Measurements from ENCODE around the gene ADK. TPM values are rescaled to one million over a fixed set of nuclear protein-coding genes. Genes with fewer than 3 reads are reported as not detected.

The ADK gene
- total and polyA plus RNA-seq, 2 of the 13 experiments (the other 11 are each of a cell fraction or from before 2014, with no cell fraction given): 48.6 to 79.1 TPM

- in situ Hi-C loops (cut with HindIII; ENCODE audit: extremely low pct_ligation_motif_present, low pct_unique_long_range_greater_than_20kb): no loop called here
- CTCF ChIA-PET (ENCODE audit: low intra/inter-chr PET ratio, low total read pairs): no interaction called here
- WGBS (ENCODE audit: low lambda C conversion rate): 99% methylated on average over 11 of the region's 11 CpGs
These were observed 16.8 kb upstream of the ADK start for GRCh38 chr10:74133923-74134820.

More at GRCh38 chr10:74133923-74134820, 16.8 kb upstream of the ADK start:
- peaks cover 16 to 57% of the 10 kb centered on the region in 2 experiments for H3K36me3 ChIP-seq (replicated peaks in 1 of 2; ENCODE audit: control insufficient read depth in 1 of 2, insufficient read depth in 2 of 2, low read length in 2 of 2)
- H3K4me1 ChIP-seq (ENCODE audit: insufficient read depth, low read length): no peaks in the 10 kb centered on the region
- ATAC-seq: no peak
- no peaks in the 10 kb centered on the region for H3K79me2 ChIP-seq (ENCODE audit: insufficient read depth, low read length)
- intact Hi-C loops (cut with micrococcal nuclease; ENCODE audit: unreplicated experiment): no loop called here
- DNase-seq (ENCODE audit: low spot score): no peak
- H2AFZ ChIP-seq (ENCODE audit: low read length): no peak overlapping the region
- H3K4me3 ChIP-seq (replicated peaks in 1 of 3; ENCODE audit: insufficient read depth in 1 of 3, low read depth in 2 of 3, low read length in 3 of 3): no peak overlapping the region
- TF ChIP-seq ZNF136 (CRISPR knock-in tag; IDR thresholded peaks at IDR 0.05; ENCODE audit: low read depth) (no peak), ZSCAN30 (CRISPR knock-in tag; IDR thresholded peaks at IDR 0.05) (no peak), SAFB2 (CRISPR knock-in tag; IDR thresholded peaks at IDR 0.05; ENCODE audit: borderline replicate concordance, low read depth) (no peak), FUBP1 (CRISPR knock-in tag; IDR thresholded peaks at IDR 0.05; ENCODE audit: borderline replicate concordance) (no peak), ZNF883 (CRISPR knock-in tag; IDR thresholded peaks at IDR 0.05; ENCODE audit: not compliant biosample characterization) (no peak), SATB2 (CRISPR knock-in tag; IDR thresholded peaks at IDR 0.05) (no peak), MAFK (conservative IDR thresholded peaks at IDR 0.05 in 1 of 2, IDR thresholded peaks at IDR 0.05 in 1 of 2; ENCODE audit: low read length in 2 of 2) (no peak), ZNF251 (CRISPR knock-in tag; IDR thresholded peaks at IDR 0.05) (no peak), TCF7 (IDR thresholded peaks at IDR 0.05; ENCODE audit: low read depth) (no peak), SRSF1 (optimal IDR thresholded peaks at IDR 0.05; ENCODE audit: low read depth, low read length) (no peak), MTF2 (CRISPR knock-in tag; IDR thresholded peaks at IDR 0.05; ENCODE audit: borderline replicate concordance) (no peak), ZFP82 (CRISPR knock-in tag; IDR thresholded peaks at IDR 0.05; ENCODE audit: borderline replicate concordance) (no peak), ZNF225 (CRISPR knock-in tag; IDR thresholded peaks at IDR 0.05) (no peak)
- no peaks in the 10 kb centered on the region for H4K20me1 ChIP-seq (ENCODE audit: insufficient read depth, low read length)
- BruUV-seq (replicated peaks): no TSS peak
- no peak for FAIRE-seq
- H3K27ac ChIP-seq (ENCODE audit: extremely low read length, insufficient read depth, low read length): no peak overlapping the region
- H3K4me2 ChIP-seq (ENCODE audit: low read depth, low read length): no peak overlapping the region
- POLR2A ChIA-PET: no interaction called here
- no peaks in the 10 kb centered on the region for H3K9me3 ChIP-seq (ENCODE audit: low read length)
- no peak overlapping the region for H3K9ac ChIP-seq (ENCODE audit: insufficient read depth, low read depth, low read length)
- no peaks in the 10 kb centered on the region for H3K27me3 ChIP-seq (ENCODE audit: control insufficient read depth in 1 of 2, insufficient read depth in 2 of 2, low read length in 2 of 2)
